ENCODE results near the gene SPATA13. TPM values are rescaled to one million over a fixed set of nuclear protein-coding genes. Genes with fewer than 3 reads are reported as not detected.
"Not testable (repeated sequence)": the region's sequence is repeated elsewhere in the genome, so short reads cannot be mapped to it uniquely, and the experiment has no call there.

SPATA13 gene
- total and polyA plus RNA-seq, 12 donors: 20.0 to 85.5 (median 31.0) TPM

- Histone ChIP-seq H3K4me3 (no peak overlapping the region), H3K4me1 (replicated peaks in 1 of 2) (no peaks in the 10 kb centered on the region), H3K27me3 (no peaks in the 10 kb centered on the region), H3K27ac (no peak overlapping the region), H3K9me3 (replicated peaks in 1 of 3) (no peaks in the 10 kb centered on the region), H3K36me3 (replicated peaks in 1 of 2) (no peaks in the 10 kb centered on the region)
- DNase-seq: no peak
- TF ChIP-seq CTCF (IDR thresholded peaks at IDR 0.05): no peak
- TF ChIP-seq POLR2A (IDR thresholded peaks at IDR 0.05): no peak
- intact Hi-C loops (cut with DNase I): no loop called here
- 58 to 76% (median 71%) methylated on average over 5 of the region's 5 CpGs for WGBS, 4 donors
Measured at GRCh38 chr13:24323739-24324075, 163.2 kb downstream of the SPATA13 start.

GRCh38 chr13:24327598-24327997 is 167.1 kb downstream of the SPATA13 start:
- H3K27me3 ChIP-seq; H3K36me3 ChIP-seq (replicated peaks in 1 of 2); DNase-seq; intact Hi-C loops (cut with DNase I); H3K9me3 ChIP-seq (replicated peaks in 1 of 3); H3K27ac ChIP-seq; H3K4me1 ChIP-seq (replicated peaks in 1 of 2); H3K4me3 ChIP-seq: not testable (repeated sequence)
- 66 to 79% (median 76%) methylated on average over 15 to 23 of the region's 23 CpGs for WGBS, 4 donors

GRCh38 chr13:24328145-24328544 is 167.6 kb downstream of the SPATA13 start:
- TF ChIP-seq POLR2A (IDR thresholded peaks at IDR 0.05) (no peak), CTCF (IDR thresholded peaks at IDR 0.05) (no peak)
- Histone ChIP-seq H3K9me3 (replicated peaks in 1 of 3) (no peaks in the 10 kb centered on the region), H3K36me3 (replicated peaks in 1 of 2) (no peaks in the 10 kb centered on the region), H3K27ac (no peak overlapping the region), H3K4me1 (replicated peaks in 1 of 2) (no peaks in the 10 kb centered on the region), H3K4me3 (no peak overlapping the region), H3K27me3 (peaks cover 4% of the 10 kb centered on the region)
- DNase-seq: no peak
- 10 to 36% (median 12%) methylated on average over 14 to 37 of the region's 38 CpGs for WGBS, 4 donors
- intact Hi-C loops (cut with DNase I): no loop called here

DNA sequence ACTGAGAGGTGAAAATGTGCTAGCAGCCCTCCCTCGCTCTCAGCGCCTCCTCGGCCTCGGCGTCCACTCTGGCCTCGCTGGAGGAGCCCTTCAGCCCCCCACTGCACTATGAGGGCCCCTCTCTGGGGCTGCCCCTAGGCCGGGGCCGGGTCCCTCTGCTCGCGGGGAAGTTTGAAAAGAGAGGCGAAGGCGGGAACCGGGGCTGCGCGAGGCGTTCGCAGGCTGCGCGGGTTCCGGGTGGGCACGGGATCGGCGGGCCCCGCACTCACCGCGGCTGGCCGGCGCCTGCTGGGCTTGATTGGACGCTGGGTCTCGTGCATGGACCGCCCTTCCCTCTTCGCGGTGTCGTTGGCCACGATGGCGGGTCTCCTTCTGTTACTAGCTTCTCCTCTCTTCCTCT is 178.2 kb downstream of the SPATA13 start:
- DNase-seq: no peak

More for the DNA sequence above, 178.2 kb downstream of the SPATA13 start:
- Histone ChIP-seq H3K36me3 (replicated peaks in 1 of 2) (no peaks in the 10 kb centered on the region), H3K4me3 (no peak overlapping the region), H3K4me1 (replicated peaks in 1 of 2) (no peaks in the 10 kb centered on the region), H3K27ac (no peak overlapping the region), H3K27me3 (no peaks in the 10 kb centered on the region), H3K9me3 (replicated peaks in 1 of 3) (no peaks in the 10 kb centered on the region)
- intact Hi-C loops (cut with DNase I): no loop called here
- TF ChIP-seq CTCF (IDR thresholded peaks at IDR 0.05) (no peak), POLR2A (IDR thresholded peaks at IDR 0.05) (no peak)
- 92 to 97% (median 95%) methylated on average over 20 to 36 of the region's 36 CpGs for WGBS, 4 donors

Data from adrenal gland (tissue), 12 donors.